Measurements from ENCODE around the gene LRMDA.

Gene LRMDA

GRCh38 chr10:76491216-76491615 lies 1059.8 kb downstream of the LRMDA start:
- no peak for TF ChIP-seq CTCF (IDR thresholded peaks at IDR 0.05)
- Histone ChIP-seq H3K27me3 (no peaks in the 10 kb centered on the region), H3K9me3 (peaks cover 0 to 22% (median 7%) of the 10 kb centered on the region in 3 donors), H3K4me3 (no peak overlapping the region), H3K36me3 (no peaks in the 10 kb centered on the region), H3K27ac (peak overlapping the region in 1 of 2 donors; percentile 48), H3K4me1 (peaks cover 0 to 22% (median 1%) of the 10 kb centered on the region in 4 donors)
- intact Hi-C loops (cut with DNase I; ENCODE audit: low total_unique reads): no loop called here
- DNase-seq: no peak

GRCh38 chr10:76492026-76492425 lies 1060.6 kb downstream of the LRMDA start:
- H3K27me3 ChIP-seq: no peaks in the 10 kb centered on the region
- no peak for DNase-seq
- no peak for TF ChIP-seq CTCF (IDR thresholded peaks at IDR 0.05)
- H3K4me1 ChIP-seq: peaks cover 0 to 22% (median 1%) of the 10 kb centered on the region in 4 donors
- H3K27ac ChIP-seq: peak overlapping the region; percentile 39 to 41
- H3K9me3 ChIP-seq: peaks cover 0 to 22% (median 7%) of the 10 kb centered on the region in 3 donors
- intact Hi-C loops (cut with DNase I; ENCODE audit: low total_unique reads): no loop called here
- no peaks in the 10 kb centered on the region for H3K36me3 ChIP-seq
- no peak overlapping the region for H3K4me3 ChIP-seq

GRCh38 chr10:76492678-76493472 lies 1061.5 kb downstream of the LRMDA start:
- Histone ChIP-seq H3K4me3 (no peak overlapping the region), H3K27me3 (no peaks in the 10 kb centered on the region), H3K27ac (peak overlapping the region; percentile 39 to 41), H3K4me1 (peaks cover 0 to 22% (median 1%) of the 10 kb centered on the region in 4 donors), H3K36me3 (no peaks in the 10 kb centered on the region), H3K9me3 (peaks cover 0 to 22% (median 7%) of the 10 kb centered on the region in 3 donors)
- no peak for TF ChIP-seq CTCF (IDR thresholded peaks at IDR 0.05)
- DNase-seq: no peak
- intact Hi-C loops (cut with DNase I; ENCODE audit: low total_unique reads): no loop called here

GRCh38 chr10:76497666-76498065 lies 1066.2 kb downstream of the LRMDA start:
- intact Hi-C loops (cut with DNase I; ENCODE audit: low total_unique reads): no loop called here
- Histone ChIP-seq H3K9me3 (peaks cover 0 to 24% (median 7%) of the 10 kb centered on the region in 3 donors), H3K27ac (no peak overlapping the region), H3K36me3 (no peaks in the 10 kb centered on the region), H3K27me3 (no peaks in the 10 kb centered on the region), H3K4me1 (peaks cover 0 to 3% (median 0%) of the 10 kb centered on the region in 4 donors), H3K4me3 (no peak overlapping the region)
- no peak for TF ChIP-seq CTCF (IDR thresholded peaks at IDR 0.05)
- DNase-seq: no peak

- Histone ChIP-seq H3K9me3 (peaks cover 0 to 22% (median 3%) of the 10 kb centered on the region in 3 donors), H3K27ac (no peak overlapping the region), H3K4me1 (no peaks in the 10 kb centered on the region), H3K27me3 (no peaks in the 10 kb centered on the region), H3K36me3 (no peaks in the 10 kb centered on the region), H3K4me3 (no peak overlapping the region)
- DNase-seq: no peak
- TF ChIP-seq CTCF (IDR thresholded peaks at IDR 0.05): no peak
- intact Hi-C loops (cut with DNase I; ENCODE audit: low total_unique reads): no loop called here
Observed at GRCh38 chr10:76504823-76505222, 1073.4 kb downstream of the LRMDA start.

Data from tibial artery (tissue), 4 donors.